Measurements from ENCODE around the gene FIBP.
"Not testable (repeated sequence)": the region's sequence is repeated elsewhere in the genome, so short reads cannot be mapped to it uniquely, and the experiment has no call there.

FIBP gene

DNA sequence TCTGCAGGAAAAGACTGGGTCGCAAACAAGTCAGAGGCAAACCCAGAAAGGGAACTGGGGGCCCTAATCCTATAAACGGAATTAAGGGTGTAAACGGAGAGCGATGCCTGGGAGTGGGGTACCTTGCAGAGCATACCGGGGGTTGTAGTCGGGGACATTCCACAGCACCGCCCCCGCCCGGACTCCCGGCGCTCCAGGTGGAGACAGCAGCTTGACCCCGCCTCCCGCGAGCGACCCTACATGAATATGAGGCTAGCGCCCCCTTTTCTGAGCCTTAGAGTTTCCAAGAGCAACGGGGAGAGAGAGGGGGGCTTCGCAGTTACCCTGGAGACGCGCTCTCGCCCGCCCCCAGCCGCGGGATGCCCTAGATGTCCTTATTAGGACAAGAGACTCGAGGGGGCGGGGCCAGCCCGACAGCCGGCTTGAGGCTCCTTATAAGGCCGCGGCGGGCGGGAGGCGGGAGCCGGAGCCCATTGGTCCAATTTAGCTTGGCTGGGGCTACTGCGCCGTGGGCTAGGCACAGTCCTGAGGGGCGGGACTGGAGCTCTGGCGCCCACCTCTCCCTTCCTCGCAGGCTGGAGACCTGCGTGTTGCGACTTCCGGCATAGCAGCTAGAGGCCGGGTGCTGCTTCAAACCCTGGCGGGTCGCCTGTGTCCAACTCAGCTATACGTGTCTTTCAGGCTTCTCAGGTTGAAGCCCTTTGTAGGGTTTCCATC is 29.0 kb downstream of the FIBP start:
- peak; percentile 99 for DNase-seq (ENCODE audit: low read depth)

DNA sequence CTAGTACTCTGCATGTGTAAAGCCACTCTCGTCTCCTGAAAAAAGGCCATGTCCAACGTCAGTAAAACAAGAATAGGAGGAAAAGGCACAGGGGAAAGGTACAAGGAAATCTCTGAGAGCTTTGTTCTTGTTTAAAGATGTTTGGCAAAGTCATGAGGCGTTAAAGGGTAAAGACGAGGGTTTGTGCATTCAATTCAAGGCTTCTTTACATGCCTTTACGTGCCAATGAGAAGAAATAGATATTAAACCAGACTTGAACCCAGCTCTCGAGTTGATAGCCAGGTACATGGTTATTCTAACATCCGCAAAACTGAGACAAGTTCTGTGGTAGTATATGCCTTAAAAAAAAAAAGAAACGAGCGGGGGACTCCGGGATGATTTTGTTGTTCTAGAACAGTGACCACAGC is 29.6 kb downstream of the FIBP start:
- DNase-seq (ENCODE audit: low read depth): no peak

DNA sequence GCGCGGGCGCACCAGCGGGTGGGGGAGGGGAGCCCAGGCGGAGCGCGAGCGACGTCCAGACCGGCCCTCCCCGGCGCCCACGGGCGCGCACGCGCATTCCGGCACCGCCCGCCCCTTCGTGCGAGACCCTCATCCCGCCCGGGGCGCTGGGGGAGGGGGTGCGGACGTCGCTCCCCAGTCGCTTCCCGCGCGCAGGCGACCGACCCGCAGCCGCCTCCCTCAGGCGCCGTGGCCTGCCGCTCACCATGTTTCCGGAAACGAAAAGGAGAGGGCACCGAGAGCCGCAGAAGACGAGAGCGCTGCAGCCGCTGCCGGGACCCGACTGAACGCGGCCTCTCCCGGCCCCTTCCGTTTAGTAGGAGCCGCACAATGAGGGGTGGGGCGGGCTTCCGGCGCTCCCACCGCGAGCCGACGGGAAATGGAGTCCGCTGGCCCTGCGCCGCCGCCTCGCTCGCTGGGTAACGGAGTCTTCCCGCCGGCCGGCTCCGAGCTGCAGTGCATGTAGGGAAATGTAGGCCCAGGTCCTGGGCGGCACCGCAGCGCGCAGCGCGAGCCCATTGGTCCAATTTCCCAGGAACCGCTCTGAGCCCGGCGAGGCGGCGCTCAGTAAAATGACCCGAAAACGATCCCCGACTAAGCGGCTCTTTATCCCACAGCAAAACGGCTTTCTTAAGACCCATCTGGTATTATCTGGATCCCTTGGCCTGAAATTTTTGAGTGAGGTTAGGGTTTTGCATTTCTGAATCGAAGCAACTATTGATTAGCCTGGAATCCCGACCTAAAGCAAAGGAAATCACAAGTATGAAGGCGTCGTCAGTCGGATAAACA is 30.2 kb downstream of the FIBP start, which contains the start of gene CFL1:
Gene CFL1 (minus strand): TSS at position 328 of the 828 bp plus-strand sequence. CDS start 81 bp downstream, at position 247.
- peak; percentile 99 for DNase-seq (ENCODE audit: low read depth)

DNA sequence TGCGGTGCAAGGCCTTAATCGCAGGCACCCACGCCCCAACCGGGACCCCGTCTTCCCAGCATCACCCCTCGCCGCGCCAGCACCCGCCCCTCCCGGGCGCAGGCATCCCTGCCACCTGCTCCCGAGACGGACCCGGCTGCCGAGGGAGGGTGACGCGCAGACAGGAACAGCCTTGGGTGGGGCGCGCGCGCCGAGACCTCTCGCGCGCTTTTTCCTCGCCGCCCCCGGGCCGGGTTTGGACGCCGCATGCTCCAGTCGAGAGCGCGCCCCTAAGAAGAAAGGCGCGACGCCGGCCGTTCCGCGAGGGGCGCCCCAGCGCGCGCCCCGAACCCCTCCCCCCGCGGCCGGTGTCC is 30.8 kb downstream of the FIBP start:
- no peak for DNase-seq (ENCODE audit: low read depth)

DNA sequence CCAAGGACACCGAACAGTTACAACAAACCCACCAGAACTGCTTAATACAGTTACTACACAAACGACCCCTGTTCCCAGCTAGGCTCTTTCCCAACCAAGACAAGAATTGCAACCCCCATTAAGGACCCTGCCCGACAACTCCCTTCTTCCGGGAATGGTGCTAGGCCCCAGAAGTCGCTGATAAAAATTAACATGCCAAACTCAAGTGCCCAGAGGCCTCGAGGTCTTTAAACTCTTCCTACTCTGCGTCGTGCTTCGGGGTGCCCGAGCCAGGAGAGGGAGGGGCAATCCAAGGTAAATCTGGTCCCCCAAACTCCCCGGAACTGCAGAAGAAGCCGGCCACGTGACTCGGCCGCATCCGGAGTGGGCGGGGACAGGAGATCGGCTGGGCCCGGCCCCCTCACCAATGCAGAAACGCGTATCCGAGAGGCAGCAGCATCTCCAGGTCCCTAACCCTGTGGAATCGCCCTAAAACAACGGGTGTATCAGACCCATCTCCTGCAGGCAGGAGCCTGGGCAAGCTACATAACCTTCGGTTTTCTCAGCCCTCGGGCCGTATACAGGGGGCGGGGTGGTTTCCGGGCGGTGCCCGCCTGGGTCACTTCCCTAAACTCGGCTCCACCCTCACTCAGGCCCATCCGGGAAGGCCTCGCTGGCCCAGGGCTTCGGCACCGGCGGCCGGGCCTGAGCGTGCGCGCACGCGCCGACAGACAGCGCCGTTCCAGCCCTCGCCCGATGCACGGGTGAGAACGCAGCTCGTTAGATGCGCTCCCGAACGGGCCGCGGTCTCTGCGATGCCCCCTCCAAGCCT is 31.4 kb downstream of the FIBP start:
- peak; percentile 78 for DNase-seq (ENCODE audit: low read depth)

DNA sequence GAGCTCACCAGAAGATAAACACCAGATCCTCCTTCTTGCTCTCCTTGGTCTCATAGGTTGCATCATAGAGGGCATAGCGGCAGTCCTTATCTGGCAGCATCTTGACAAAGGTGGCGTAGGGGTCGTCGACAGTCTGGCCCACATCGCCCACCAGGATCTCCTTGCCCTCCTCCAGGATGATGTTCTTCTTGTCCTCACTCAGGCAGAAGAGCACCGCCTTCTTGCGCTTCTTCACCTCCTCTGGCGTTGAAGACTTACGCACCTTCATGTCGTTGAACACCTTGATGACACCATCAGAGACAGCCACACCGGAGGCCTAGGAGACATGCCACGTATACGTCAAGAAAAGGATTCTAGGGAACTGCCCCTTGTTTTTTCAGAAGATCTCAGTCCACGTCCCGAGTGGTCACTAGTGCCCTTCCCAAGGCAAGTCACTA is 32.3 kb downstream of the FIBP start:
- no peak for DNase-seq (ENCODE audit: low read depth)

DNA sequence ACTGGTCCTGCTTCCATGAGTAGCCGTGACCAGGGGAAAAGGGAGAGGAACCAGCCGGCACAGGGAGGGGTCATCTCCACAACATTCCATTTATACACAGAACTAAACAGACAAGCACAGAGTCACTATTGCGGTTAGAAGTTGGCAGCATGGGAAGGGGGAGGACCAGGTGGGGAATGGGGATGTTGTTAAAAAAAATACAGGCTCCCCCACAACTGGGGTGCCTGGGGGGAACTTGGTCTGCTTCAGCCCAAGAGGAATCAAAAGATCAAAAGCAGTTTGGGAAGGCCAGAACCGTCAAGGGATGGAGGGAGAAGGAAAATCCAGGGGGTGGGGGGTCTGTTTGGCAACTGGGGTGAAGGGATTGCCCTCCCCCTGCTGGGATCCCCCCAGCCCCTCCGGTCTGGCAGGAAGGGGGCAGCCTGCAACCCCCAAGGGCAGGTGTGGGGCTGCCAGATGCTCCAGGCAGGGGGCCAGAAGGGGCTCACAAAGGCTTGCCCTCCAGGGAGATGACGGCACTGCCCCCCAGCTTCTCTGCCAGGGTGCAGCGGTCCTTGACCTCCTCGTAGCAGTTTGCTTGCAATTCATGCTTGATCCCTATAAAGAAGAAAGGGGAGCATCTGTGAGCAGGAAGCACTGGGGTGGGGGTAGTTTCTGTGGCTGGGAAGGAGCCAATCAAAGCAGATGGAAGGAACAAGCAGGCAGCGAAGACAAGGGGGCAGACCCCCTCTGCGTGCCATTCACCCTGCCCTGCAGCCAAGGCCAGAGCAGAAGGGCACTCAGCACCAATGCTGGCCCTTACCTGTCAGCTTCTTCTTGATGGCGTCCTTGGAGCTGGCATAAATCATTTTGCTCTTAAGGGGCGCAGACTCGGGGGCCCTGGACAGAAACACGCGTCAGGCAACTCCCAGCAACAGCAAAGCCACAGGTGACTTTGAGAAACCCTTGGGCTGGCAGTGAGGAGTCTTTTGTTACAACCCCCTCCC is 33.1 kb downstream of the FIBP start:
- no peak for DNase-seq (ENCODE audit: low read depth)

DNA sequence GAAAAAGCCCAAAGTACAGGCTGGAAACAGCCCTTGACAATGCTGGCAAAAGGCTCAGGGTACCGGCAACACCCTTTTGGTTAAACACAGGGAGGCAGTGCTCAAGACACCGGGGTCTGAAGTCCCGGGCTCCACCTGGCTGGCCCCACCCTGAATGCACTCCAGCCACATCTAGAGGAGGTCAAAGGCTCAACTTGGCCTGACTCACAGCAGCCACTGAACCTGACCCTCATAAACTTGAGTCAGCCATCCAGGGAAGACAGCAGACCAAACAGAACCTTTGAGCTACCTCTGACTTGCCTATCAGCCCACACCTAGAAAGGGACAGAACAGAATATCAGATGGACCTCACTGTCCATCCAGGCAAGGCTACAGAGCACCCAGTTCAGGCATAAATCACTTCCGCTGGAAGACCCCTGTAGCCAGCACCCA is 34.1 kb downstream of the FIBP start:
- DNase-seq (ENCODE audit: low read depth): no peak

DNA sequence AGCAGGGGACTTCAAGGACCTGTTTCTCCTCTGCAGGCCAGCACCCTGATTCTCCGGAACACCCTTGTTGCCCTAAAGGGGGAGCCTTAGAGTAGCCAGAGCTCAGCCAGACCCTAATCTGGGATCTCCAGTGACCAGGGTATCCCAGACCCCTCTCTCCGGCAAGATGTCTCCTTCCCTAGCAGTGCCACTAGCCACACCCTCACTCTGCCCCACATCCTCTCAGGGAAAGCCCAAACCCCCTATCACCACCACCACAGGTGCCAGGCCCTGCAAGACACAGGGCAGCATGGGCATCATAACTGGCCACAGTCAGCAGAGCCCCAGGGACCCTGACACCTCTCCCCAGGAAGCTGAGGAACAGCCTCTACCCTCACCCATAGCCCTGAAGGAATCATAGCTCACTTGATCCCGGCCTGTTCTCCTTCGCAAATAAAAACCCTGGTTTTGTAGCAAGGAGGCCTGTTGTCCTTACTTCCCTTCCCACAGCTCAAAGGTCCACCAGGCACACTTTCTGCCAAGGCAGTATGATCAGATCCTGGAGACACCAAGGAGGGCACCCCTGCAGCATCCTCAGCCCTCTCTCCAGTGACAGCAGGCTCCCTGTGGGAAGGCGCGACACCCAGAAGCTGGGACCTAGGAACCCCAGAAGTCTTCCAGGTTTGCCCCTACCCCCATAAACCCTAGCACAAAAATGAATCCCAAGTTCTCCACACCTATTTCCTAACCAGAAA is 34.9 kb downstream of the FIBP start:
- DNase-seq (ENCODE audit: low read depth): no peak

DNA sequence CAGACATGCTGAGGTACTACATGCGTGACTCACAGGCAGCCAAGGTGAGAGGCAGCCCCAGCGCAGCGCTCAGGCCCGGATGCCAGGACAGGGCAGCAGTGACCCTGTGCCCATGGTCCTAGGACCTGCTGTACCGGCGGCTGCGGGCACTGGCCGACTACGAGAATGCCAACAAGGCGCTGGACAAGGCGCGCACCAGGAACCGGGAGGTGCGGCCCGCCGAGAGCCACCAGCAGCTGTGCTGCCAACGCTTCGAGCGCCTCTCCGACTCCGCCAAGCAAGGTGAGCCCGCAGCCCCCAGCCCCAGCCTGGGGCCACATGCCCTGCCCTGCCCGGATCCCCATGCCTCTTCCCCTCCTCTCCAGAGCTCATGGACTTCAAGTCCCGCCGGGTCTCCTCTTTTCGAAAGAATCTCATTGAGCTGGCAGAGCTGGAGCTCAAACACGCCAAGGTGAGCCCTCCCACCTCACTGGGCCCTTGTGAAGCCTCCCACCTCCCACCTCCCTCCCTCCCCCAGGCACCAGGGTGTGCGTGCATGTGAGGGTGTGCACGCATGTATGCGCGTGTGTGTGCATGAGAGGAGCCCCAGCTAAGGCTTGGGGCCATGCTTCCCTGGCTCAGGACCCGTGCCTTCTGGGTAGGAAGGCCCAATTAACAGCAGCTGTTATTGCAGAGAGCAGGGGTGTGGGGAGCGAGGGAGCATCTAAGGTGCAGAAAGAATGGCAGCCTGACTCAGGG is 35.6 kb downstream of the FIBP start:
- DNase-seq (ENCODE audit: low read depth): no peak

DNA sequence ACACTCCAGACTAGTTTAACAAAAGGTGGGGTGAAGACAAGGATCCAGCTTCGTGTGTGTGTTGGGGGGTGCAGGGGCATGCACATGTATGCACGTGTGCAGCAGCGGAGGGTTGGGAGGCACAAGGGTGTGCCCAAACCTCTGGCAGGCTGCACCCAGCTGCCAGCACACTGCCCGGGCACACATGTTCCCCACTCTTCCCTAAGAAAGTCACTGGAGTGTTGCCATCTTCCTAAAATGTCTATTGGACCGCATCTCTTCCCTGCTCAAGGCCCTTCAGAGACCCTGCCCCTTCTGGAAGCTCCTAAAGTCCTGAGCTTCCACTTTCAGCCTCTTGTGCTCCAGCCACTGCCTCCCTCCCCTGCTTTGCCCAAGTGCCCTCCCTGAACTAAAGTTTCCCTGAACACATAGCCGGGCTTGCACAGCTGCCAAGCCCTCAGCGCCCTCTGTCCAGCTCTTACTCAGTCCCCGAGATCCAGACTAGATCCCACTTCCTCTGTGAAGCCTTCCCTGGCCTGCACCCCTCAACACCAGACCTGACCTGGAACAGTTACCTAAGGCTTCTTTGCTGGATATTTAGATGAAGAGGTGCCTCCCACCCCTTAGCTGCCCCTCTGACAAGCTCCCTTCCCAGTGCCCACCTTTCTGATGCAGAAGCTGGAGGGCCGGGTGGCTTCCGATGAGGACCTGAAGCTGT is 36.3 kb downstream of the FIBP start:
- no peak for DNase-seq (ENCODE audit: low read depth)

DNA sequence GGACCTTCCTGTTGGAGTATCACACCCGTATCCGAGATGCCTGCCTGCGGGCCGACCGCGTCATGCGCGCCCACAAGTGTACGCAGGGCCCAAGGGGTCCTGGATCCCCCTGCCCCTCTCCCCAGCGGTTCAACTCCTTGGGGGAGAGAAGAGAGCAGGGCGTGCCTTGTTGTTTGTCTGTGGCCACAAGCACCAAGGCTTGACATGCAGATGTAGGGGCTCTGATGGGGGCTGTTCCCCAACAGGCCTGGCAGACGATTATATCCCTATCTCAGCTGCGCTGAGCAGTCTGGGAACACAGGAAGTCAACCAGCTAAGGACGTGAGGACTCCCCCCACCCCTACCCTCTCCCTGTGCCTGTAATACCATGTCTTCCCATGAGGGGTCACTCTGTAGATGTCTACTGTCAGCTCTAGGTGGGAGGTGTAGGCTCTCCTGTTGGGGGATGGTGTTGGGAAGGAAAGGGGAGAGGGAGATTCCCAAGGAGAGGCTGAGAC is 37.1 kb downstream of the FIBP start:
- peak; percentile 51 for DNase-seq (ENCODE audit: low read depth)

DNA sequence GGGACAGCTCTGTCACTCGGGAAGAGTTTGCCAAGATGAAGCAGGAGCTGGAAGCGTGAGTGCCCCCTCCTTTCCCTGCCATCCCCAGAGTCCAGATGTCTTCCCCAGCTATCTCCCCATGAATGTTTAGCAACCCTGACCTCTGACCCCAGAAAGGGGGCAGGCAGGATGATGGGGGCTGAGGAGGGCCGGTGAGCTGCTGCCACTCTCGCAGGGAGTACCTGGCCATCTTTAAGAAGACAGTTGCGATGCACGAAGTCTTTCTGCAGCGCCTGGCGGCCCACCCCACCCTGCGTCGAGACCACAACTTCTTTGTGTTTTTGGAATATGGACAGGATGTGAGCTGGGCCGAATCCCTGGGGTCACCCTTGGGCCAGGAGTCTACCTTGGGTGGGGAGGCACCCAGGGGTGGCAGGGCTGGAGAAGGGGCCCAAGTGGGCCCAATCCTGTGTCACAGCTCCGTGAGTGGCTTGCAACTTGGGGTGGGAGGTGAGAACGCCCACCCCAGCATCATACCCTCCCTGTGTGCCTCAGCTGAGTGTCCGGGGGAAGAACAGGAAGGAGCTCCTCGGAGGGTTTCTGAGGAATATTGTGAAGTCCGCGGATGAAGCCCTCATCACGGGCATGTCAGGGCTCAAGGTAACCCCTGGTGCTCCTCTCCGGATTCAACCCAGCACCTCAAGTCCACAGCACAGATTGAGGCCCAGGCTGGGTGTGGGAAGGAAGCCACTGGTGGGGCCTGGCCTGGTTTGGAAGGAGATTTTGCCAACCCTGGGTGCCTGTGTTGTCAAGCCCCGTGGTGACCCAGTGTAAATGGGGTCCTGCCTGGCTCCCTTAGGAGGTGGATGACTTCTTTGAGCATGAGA is 37.8 kb downstream of the FIBP start:
- DNase-seq (ENCODE audit: low read depth): no peak

DNA sequence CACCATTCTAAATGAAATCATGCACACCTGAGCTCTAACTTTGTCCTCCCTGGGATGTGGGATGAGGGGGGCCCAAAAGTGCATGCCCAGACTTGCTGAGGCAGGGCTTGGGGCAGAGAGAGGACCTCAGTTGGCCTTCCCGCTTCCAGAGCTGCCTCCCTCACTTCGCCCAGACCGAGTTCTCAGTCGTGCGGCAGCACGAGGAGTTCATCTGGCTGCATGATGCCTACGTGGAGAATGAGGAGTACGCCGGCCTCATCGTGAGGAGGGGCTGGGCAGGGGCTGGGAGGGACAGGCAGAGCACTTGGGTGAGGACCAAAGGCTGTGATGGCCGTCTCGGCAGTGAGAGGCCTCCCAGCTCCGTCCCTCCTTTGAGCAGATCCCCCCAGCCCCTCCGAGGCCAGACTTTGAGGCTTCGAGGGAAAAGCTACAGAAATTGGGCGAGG is 38.5 kb downstream of the FIBP start:
- DNase-seq (ENCODE audit: low read depth): no peak

DNA sequence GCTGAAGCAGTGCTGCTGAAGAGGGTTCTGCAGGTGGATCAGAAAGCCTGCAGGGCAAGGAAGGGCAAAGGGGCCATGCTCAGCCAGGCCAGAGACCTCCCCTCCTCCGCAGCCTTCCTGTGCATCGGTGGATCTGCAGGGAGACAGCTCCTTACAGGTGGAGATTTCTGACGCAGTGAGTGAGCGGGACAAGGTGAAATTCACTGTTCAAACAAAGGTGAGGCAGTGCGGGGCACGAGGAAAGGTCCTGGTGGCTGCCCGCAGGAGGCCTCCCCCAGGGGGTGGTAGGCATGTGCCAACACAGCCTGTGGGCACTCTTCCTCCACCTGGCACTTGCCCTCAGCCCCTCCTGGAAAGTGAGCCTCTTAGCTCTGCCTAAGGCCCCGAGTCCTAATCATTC is 38.9 kb downstream of the FIBP start:
- DNase-seq (ENCODE audit: low read depth): no peak

DNA sequence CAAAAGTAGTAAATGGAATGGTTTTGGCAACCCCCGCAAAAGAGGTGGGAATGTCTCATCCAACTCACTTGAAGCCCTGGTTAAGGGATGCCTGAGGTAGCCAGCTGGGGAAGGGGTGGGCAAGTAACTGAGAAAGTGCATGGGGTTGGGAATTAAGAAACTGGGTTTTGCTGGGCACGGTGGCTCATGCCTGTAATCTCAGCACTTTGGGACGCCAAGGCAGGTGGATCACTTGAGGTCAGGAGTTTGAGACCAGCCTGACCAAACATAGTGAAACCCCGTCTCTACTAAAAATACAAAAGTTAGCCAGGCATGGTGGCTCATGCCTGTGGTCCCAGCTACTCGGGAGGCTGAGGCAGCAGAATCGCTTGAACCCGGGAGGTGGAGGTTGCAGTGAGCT is 39.6 kb downstream of the FIBP start:
- not testable (repeated sequence) for DNase-seq (ENCODE audit: low read depth)

DNA sequence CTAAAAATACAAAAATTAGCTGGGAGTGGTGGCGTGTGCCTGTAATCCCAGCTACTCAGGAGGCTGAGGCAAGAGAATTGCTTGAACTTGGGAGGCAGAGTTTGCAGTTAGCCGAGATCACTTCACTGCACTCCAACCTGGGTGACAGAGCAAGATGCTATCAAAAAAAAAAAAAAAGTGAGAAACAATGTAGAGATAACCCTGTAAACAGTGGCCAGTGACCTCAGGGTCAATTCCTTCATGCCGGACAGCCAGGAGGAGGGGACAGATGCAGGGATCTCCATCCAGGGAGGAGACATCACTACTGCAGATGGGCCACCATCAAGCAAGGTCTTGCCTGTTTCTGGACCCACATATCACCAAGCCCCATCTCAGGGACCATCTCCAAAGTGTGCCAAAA is 40.5 kb downstream of the FIBP start:
- no peak for DNase-seq (ENCODE audit: low read depth)

Measured in EH (cell line).